Tongue (tissue), 2 donors: ENCODE data around the gene SIVA1. TPM values are rescaled to one million over a fixed set of nuclear protein-coding genes. Genes with fewer than 3 reads are reported as not detected.

Experiments
- DNase-seq: peaks from one replicate; pipeline ENCODE4 v3.0.0-alpha.2; 2015
- total RNA-seq: library from RNA; depleted of rRNA; stranded (reverse); fragments of >200 nt; gene quantifications from one replicate; pipeline ENCODE4 v1.2.3, GENCODE V29; 2014

SIVA1 gene
- total RNA-seq, 1 donor from 2014 or later, result 223 TPM

- DNase-seq, result peak; percentile 47
Observed at GRCh38 chr14:104784846-104785707, 32.1 kb downstream of the SIVA1 start.

- DNase-seq, result no peak
Observed at GRCh38 chr14:104785708-104786080, 32.7 kb downstream of the SIVA1 start.

GRCh38 chr14:104786091-104786586 is 33.2 kb downstream of the SIVA1 start:
- no peak for DNase-seq

- DNase-seq, result no peak
Observed at GRCh38 chr14:104786726-104787675, 34.1 kb downstream of the SIVA1 start.

- DNase-seq, result no peak
Observed at GRCh38 chr14:104787736-104788135, 34.8 kb downstream of the SIVA1 start.

- DNase-seq, result no peak
Observed at GRCh38 chr14:104788161-104788818, 35.3 kb downstream of the SIVA1 start.

- DNase-seq, result no peak
Observed at GRCh38 chr14:104788873-104789663, 36.1 kb downstream of the SIVA1 start.

GRCh38 chr14:104789752-104790743 is 37.1 kb downstream of the SIVA1 start:
- DNase-seq, result no peak

GRCh38 chr14:104791425-104791824 is 38.5 kb downstream of the SIVA1 start:
- no peak for DNase-seq

- DNase-seq, result no peak
Observed at GRCh38 chr14:104792101-104792884, 39.3 kb downstream of the SIVA1 start.

GRCh38 chr14:104792945-104793702 is 40.2 kb downstream of the SIVA1 start:
- DNase-seq, result no peak

GRCh38 chr14:104793703-104793959 is 40.7 kb downstream of the SIVA1 start:
- no peak for DNase-seq

GRCh38 chr14:104794099-104794498 is 41.2 kb downstream of the SIVA1 start:
- DNase-seq, result peak; percentile 81

GRCh38 chr14:104794631-104794992 is 41.7 kb downstream of the SIVA1 start:
- peak; percentile 22 for DNase-seq

GRCh38 chr14:104794993-104795780 is 42.2 kb downstream of the SIVA1 start, which contains the start of gene AKT1:
Gene AKT1 (minus strand): TSS chr14:104795748. CDS start chr14:104792643, 3,105 bp downstream.
- DNase-seq, result no peak

- DNase-seq, result peak; percentile 74
Observed at GRCh38 chr14:104795781-104796686, 43.1 kb downstream of the SIVA1 start.

GRCh38 chr14:104796687-104797081 is 43.7 kb downstream of the SIVA1 start:
- no peak for DNase-seq
